HCT116 (cell line): ENCODE measurements around the gene LMOD1.

Source experiments
- POLR2A ChIP-seq: IDR thresholded peaks from 2 replicates; pipeline ENCODE4 v1.7.0; 2011; ENCODE audit warnings: borderline replicate concordance; ENCODE audit not compliant: insufficient read depth, insufficient read length; ENCODE audit errors: extremely low read depth
- POLR2AphosphoS5 ChIP-seq: IDR thresholded peaks from 2 replicates; pipeline ENCODE4 v1.6.1; 2011; ENCODE audit warnings: mild to moderate bottlenecking, low read depth, low read length, moderate library complexity

DNA sequence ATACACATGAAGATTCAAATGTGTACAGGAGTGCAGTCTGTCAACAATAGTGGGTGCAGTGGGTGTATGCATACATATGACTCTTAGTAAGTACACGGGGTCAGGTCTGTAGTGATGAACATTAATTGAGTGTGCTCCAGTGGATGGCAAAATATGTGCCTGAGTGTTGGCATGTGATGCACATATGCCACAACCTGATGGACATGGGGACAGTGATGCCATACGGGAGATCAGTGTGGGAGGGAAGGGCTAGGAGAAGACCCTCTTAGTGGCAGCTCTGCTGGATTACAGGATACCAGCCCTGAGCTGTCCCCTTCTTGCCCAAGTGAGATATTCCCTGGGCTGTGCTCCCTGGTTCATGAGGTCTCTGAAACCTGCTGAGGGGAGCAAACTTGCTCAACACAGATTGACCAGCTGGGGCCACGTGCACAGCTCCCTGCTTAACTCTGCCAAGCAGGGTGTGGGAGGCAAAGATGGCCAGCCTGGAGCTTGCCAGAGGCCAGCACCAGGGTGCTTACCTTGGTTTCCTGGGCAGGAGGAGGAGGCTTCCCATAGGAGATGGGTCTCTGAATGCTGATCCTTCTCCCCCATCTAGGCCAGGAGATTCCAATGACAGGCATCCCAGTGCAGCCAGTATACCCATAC, 55.4 kb downstream of the LMOD1 start:
- TF ChIP-seq POLR2AphosphoS5 (no peak), POLR2A (no peak)
